Large intestine (tissue), 3 donors: ENCODE results near the gene KIAA1614. TPM values are rescaled to one million over a fixed set of nuclear protein-coding genes. Genes with fewer than 3 reads are reported as not detected.
A peak's percentile ranks its signal among the peaks of the same experiment; 100 is the strongest.
"Not testable (repeated sequence)": the region's sequence is repeated elsewhere in the genome, so short reads cannot be mapped to it uniquely, and the experiment has no call there.

Experiments
- DNase-seq, 2 donors: peaks; one replicate each; pipeline versions ENCODE4 v3.0.0 to v3.0.0-alpha.2; 2013
- H3K27ac ChIP-seq: one replicate; pipeline ENCODE4 v1.5.1; 2013; ENCODE audit warnings: low read length
- H3K27me3 ChIP-seq: 2 replicates; pipeline ENCODE4 v1.6.1; 2013; ENCODE audit warnings: low read length; ENCODE audit not compliant: control insufficient read depth, insufficient read depth
- H3K36me3 ChIP-seq: 2 replicates; pipeline ENCODE4 v1.6.1; 2013; ENCODE audit warnings: low read length; ENCODE audit not compliant: control insufficient read depth, insufficient read depth
- H3K4me1 ChIP-seq: one replicate; pipeline ENCODE4 v1.6.1; 2013; ENCODE audit warnings: low read length; ENCODE audit not compliant: control insufficient read depth, insufficient read depth
- H3K4me3 ChIP-seq: one replicate; pipeline ENCODE4 v1.5.1; 2013; ENCODE audit warnings: low read length
- H3K9me3 ChIP-seq: one replicate; pipeline ENCODE4 v1.6.1; 2013; ENCODE audit warnings: mild to moderate bottlenecking, low read depth, low read length, moderate library complexity; ENCODE audit not compliant: control insufficient read depth
- WGBS: methylation state at CpG from one replicate; pipeline ENCODE4 v1.1.5; 2013; ENCODE audit warnings: low lambda C conversion rate; ENCODE audit not compliant: insufficient coverage; 5-methylcytosine and 5-hydroxymethylcytosine counted together
- polyA plus RNA-seq: library from polyadenylated mRNA; unstranded; fragments of 120-200 nt; gene quantifications from one replicate; pipeline ENCODE4 v1.2.1, GENCODE V29; 2013

KIAA1614 gene
- polyA plus RNA-seq, 1 donor: 2.1 TPM

DNA sequence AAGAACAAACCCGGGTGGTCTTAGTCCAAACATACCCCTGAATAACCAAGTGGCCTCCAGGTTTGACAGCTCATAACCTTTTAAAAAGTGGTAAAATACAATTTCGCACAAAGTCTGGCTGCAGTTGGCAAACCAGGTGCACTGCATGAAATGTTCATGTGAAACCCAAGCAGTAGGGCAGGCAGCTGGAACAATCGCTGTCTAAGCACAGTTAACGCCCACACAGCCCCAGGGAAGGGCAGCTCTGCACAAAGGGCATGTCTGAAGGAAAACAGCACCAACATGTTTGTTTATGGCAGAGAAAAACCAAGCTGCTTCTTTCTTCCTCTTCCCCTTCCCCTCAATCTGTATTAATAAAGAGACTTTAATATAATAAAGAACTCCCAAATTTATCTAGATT lies 49.5 kb downstream of the KIAA1614 start:
- no peak overlapping the region for H3K27ac ChIP-seq
- no peaks in the 10 kb centered on the region for H3K4me1 ChIP-seq
- H3K4me3 ChIP-seq: no peak overlapping the region
- WGBS: no CpG with 5 or more reads among the region's 4 CpGs
- H3K9me3 ChIP-seq: no peaks in the 10 kb centered on the region
- no peaks in the 10 kb centered on the region for H3K27me3 ChIP-seq
- peak in 1 of 2 donors; percentile 30 for DNase-seq
- H3K36me3 ChIP-seq: peaks cover 17% of the 10 kb centered on the region

GRCh38 chr1:180964056-180964455 lies 51.4 kb downstream of the KIAA1614 start:
- 96% methylated on average over 4 of the region's 10 CpGs for WGBS
- H3K27ac ChIP-seq: no peak overlapping the region
- no peak for DNase-seq
- no peak overlapping the region for H3K4me3 ChIP-seq
- no peaks in the 10 kb centered on the region for H3K27me3 ChIP-seq
- peaks cover 27% of the 10 kb centered on the region for H3K36me3 ChIP-seq
- H3K9me3 ChIP-seq: no peaks in the 10 kb centered on the region
- H3K4me1 ChIP-seq: no peaks in the 10 kb centered on the region

DNA sequence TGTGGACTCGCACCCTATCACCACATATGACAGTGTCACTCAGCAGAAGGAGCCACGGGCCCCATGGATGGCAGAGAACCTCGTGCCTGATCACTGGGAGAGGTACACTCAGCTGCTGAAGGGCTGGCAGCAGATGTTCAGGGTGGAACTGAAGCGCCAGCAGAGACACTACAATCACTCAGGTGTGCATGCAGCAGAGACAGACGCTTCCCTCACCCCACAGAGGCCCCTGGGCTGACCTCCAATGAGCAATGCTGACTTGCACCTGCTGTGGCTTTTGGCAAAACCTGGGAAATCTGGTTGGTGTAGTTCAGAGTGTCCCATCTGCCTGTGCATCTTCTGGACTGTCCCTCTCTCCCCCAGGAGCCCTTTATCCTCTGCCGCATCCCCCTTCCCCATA lies 51.9 kb downstream of the KIAA1614 start:
- H3K27ac ChIP-seq: no peak overlapping the region
- no peaks in the 10 kb centered on the region for H3K4me1 ChIP-seq
- no peak for DNase-seq
- no peaks in the 10 kb centered on the region for H3K9me3 ChIP-seq
- peaks cover 31% of the 10 kb centered on the region for H3K36me3 ChIP-seq
- WGBS: 100% methylated on average over 1 of the region's 6 CpGs
- H3K4me3 ChIP-seq: no peak overlapping the region
- no peaks in the 10 kb centered on the region for H3K27me3 ChIP-seq

- WGBS: no CpG with 5 or more reads among the region's 4 CpGs
These were observed 53.6 kb downstream of the KIAA1614 start for GRCh38 chr1:180966312-180966711.

DNA sequence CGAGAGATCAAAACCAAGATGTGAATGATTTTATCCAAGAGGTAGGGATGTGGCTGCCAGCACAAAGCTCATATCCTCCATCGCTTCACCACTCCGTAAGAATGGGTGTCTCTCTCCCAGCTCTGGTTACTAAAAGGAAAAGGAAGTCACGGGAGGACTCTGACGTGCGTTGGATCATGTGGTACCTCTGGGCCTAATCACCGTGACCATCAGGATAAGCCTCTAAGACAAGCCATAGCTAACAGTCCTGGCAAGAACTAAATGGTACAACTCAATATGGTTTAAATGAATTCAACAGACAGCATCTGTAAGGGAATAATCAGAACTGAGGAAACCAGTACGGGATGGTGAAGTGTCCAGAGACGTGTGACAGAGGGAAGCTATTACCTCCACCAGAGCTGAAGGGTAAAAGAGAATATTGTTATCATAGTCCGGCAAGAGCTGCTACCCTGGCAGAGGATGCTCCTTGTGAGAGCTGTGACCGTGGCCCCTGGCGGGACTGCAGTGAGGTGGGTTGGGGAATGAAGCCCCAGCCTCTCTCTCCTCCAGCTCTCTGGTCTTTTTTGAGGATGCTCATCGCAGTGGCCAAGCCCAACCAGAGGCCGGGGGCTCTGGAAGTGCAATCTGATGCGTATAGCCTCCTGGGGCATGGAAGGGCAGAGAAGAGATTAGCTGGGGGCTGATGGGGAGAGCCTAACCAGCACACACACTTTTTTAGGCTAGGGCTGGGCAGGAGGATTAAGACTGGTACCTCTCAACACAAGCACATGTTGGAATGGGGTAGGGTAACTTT lies 54.2 kb downstream of the KIAA1614 start:
- H3K27me3 ChIP-seq: no peaks in the 10 kb centered on the region
- no peak overlapping the region for H3K4me3 ChIP-seq
- WGBS: 50% methylated on average over 2 of the region's 15 CpGs
- no peaks in the 10 kb centered on the region for H3K4me1 ChIP-seq
- no peak for DNase-seq
- peaks cover 44% of the 10 kb centered on the region for H3K36me3 ChIP-seq
- H3K9me3 ChIP-seq: no peaks in the 10 kb centered on the region
- no peak overlapping the region for H3K27ac ChIP-seq

More at GRCh38 chr1:180966312-180966711, 53.6 kb downstream of the KIAA1614 start:
- Histone ChIP-seq H3K36me3 (peaks cover 38% of the 10 kb centered on the region), H3K4me1 (no peaks in the 10 kb centered on the region), H3K27me3 (no peaks in the 10 kb centered on the region), H3K4me3 (no peak overlapping the region), H3K27ac (no peak overlapping the region), H3K9me3 (no peaks in the 10 kb centered on the region)
- DNase-seq: no peak

- 0% methylated on average over 1 of the region's 1 CpG for WGBS
- DNase-seq: no peak
- peaks cover 48% of the 10 kb centered on the region for H3K36me3 ChIP-seq
These were observed 54.9 kb downstream of the KIAA1614 start for GRCh38 chr1:180967558-180967957.

GRCh38 chr1:180968834-180969233 lies 56.1 kb downstream of the KIAA1614 start:
- not testable (repeated sequence) for H3K27me3 ChIP-seq, DNase-seq, H3K4me3 ChIP-seq, H3K27ac ChIP-seq, H3K4me1 ChIP-seq, H3K9me3 ChIP-seq
- peaks cover 56% of the 10 kb centered on the region for H3K36me3 ChIP-seq
- WGBS: no CpG with 5 or more reads among the region's 8 CpGs

More at GRCh38 chr1:180967558-180967957, 54.9 kb downstream of the KIAA1614 start:
- Histone ChIP-seq H3K4me3 (no peak overlapping the region), H3K9me3 (no peaks in the 10 kb centered on the region), H3K27me3 (no peaks in the 10 kb centered on the region), H3K4me1 (no peaks in the 10 kb centered on the region), H3K27ac (no peak overlapping the region)

DNA sequence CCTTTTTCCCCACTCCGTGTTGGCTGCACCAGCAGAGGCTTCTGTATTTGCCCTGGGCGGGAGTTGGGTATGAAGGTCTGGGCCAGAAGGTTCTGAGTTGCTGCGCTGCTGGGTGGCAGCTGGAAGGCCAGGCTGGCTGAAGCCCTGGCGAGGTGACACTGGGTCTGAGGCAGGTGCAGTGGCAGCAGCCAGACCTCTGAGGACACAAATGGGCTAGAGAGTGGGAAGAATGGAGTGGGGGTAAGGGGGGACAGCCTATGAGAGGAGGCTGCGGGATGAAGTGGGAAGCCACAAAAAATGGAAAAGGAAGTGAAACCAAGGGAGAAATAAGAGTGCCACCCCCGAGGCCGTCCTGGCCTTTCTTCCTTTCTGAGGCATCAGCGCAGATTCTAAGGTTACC lies 56.7 kb downstream of the KIAA1614 start:
- H3K27me3 ChIP-seq: no peaks in the 10 kb centered on the region
- no peak overlapping the region for H3K27ac ChIP-seq
- H3K4me3 ChIP-seq: no peak overlapping the region
- no peaks in the 10 kb centered on the region for H3K4me1 ChIP-seq
- no peak for DNase-seq
- no peaks in the 10 kb centered on the region for H3K9me3 ChIP-seq
- whole genome bisulfite sequencing: 100% methylated on average over 1 of the region's 8 CpGs
- peaks cover 60% of the 10 kb centered on the region for H3K36me3 ChIP-seq

GRCh38 chr1:180970333-180971079 lies 57.8 kb downstream of the KIAA1614 start:
- no peak for DNase-seq
- H3K36me3 ChIP-seq: peaks cover 64% of the 10 kb centered on the region
- no peaks in the 10 kb centered on the region for H3K27me3 ChIP-seq
- H3K9me3 ChIP-seq: no peaks in the 10 kb centered on the region
- no CpG with 5 or more reads among the region's 15 CpGs for WGBS
- H3K4me1 ChIP-seq: no peaks in the 10 kb centered on the region
- no peak overlapping the region for H3K4me3 ChIP-seq
- H3K27ac ChIP-seq: no peak overlapping the region

GRCh38 chr1:180971273-180971997 lies 58.7 kb downstream of the KIAA1614 start:
- no peaks in the 10 kb centered on the region for H3K9me3 ChIP-seq
- DNase-seq: no peak
- peaks cover 67% of the 10 kb centered on the region for H3K36me3 ChIP-seq
- H3K4me3 ChIP-seq: no peak overlapping the region
- WGBS: no CpG with 5 or more reads among the region's 8 CpGs
- no peaks in the 10 kb centered on the region for H3K4me1 ChIP-seq
- no peaks in the 10 kb centered on the region for H3K27me3 ChIP-seq
- H3K27ac ChIP-seq: no peak overlapping the region
